Subcutaneous adipose tissue (tissue), 4 donors: ENCODE results near the gene GABRD. TPM values are rescaled to one million over a fixed set of nuclear protein-coding genes. Genes with fewer than 3 reads are reported as not detected.

Experiments
- CTCF ChIP-seq: fragments of 450-650 bp; IDR thresholded peaks from one replicate; pipeline ENCODE4 v1.5.1; 2016; ENCODE audit warnings: low read depth, mild to moderate bottlenecking, control low read depth, antibody characterized with exemption, moderate library complexity
- total RNA-seq, 4 donors: library from RNA; depleted of rRNA; stranded (reverse); fragments of >200 nt; gene quantifications; one replicate each; pipeline ENCODE4 v1.1.0, GENCODE V29; 2016

Gene GABRD
- total RNA-seq, 4 donors from 2014 or later, result 1.3 TPM; not detected in 3

DNA sequence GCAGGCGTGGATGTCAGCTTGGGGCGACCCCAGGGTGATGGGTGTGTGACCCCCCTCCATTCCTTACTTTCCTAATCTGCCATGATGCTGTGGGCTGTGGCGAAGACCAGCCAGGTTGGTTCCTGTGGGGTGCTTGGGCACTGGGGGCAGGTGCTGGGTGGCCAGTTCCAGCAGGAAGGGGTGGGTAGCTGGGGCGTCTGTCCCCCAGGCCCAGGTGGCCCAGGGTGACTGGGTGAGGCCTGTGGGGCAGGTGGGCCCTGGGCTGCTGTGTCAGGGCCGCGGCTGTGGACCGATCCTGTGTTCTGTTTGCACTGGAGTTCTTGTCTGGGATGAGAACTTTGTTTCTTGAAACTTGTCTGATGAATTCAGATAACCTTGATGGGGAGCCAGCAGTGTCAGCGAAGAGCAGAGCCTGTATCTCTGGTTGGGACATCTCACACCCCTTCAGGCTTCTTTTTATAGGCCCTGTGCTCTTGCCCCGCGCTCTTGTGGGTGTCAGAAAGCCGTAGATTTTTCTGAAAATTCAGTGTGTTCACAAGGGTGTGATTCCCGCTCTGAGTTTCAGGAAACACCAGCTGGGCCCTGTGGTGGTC is 34.7 kb downstream of the GABRD start:
- no peak for TF ChIP-seq CTCF

DNA sequence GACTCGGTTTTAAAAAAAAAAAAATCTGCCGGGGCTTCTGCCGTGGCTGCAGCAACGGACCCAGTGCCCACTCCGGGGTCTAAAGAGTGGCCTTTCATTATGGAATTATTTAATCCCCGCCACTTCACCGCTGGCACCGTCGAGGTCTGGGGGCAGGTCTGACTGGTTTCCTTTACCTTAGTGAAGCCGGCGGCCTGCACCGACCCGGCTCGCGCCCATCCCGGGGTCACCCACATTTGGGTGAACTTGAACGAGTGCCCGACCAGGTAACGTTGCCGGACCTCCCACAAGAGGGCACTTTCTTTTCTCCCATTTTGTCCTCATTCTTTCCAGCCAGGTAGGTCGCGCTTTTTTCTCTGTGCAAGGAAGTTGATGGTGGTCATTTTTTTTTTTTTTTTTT is 35.4 kb downstream of the GABRD start:
- no peak for TF ChIP-seq CTCF

DNA sequence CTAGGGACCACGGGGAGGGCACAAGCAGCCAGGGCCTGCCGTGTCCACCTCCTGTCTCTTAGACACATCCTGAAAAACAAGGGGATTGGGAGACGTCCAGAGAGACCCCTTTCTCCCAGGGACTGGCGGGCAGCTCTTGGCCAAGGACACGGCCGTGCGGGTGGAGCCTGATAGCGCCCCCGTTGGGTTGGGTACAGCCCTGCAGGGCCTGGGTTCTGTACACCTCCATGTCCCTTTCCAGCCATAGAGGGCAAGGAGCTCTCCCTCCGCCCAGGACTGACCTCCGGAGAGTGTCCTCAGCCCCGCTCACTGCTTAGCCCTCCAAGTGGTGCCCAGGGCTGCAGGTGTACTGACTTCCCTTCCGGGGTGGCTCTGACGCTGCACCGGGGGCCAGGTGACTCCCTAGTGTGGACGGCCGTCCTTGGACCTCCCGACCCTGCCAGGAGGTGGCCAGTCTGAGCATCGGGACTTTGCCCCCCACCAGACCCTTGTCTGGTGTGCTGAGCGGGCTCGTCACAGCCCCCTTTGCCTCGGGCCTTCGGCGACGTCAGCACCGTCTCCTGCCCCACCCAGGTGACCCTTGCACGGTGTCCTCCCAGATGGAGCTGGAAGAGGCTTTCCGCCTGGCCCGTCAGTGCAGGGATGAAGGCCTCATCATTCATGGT is 36.9 kb downstream of the GABRD start:
- no peak for TF ChIP-seq CTCF

- TF ChIP-seq CTCF, result no peak
Measured at GRCh38 chr1:2056955-2057590, 37.9 kb downstream of the GABRD start.

GRCh38 chr1:2059290-2059953 is 40.3 kb downstream of the GABRD start:
- no peak for TF ChIP-seq CTCF

GRCh38 chr1:2060072-2060471 is 40.9 kb downstream of the GABRD start:
- TF ChIP-seq CTCF, result no peak

DNA sequence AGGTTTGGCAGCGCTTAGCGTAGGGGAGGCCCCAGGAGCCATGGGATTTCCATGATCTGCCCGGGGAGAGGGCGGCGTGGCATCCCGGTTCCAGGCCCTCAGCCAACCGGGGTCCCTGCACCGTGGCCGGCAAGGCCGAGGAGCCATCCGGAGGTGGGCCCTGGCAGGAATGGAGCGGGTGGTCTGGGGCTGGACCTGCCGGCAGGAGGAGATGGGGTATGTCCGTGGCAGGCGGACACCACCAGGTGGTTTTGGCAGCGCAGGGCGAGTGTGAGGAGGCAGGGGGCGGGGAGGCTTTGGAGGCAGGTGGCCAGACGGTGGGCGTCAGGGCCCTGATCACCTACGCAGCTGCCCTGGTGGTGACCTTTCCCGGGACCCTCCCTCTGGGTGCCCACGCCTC is 41.4 kb downstream of the GABRD start:
- no peak for TF ChIP-seq CTCF
